SK-N-SH treated with all-trans-retinoic acid at 6 μM for 48 hours (cell line): Measurements from ENCODE around the gene PSD2.

Experiments used
- ARNTL ChIP-seq: fragments of 450-650 bp; formaldehyde crosslinking; IDR thresholded peaks from 2 replicates; pipeline ENCODE4 v1.5.0; 2020; ENCODE audit warnings: low read depth, mild to moderate bottlenecking, moderate library complexity, borderline replicate concordance
- CREB5 ChIP-seq: fragments of 250-450 bp; sonication (Bioruptor Pico); IDR thresholded peaks from 2 replicates; pipeline ENCODE4 v1.5.1; 2020; ENCODE audit warnings: low read depth, mild to moderate bottlenecking, moderate library complexity
- CSRNP3 ChIP-seq: fragments of 250-450 bp; sonication (Bioruptor Pico); IDR thresholded peaks from 2 replicates; pipeline ENCODE4 v1.5.1; 2021; ENCODE audit warnings: mild to moderate bottlenecking, moderate library complexity
- GLIS3 ChIP-seq: fragments of 250-450 bp; sonication (Bioruptor Pico); IDR thresholded peaks from 2 replicates; pipeline ENCODE4 v1.5.0; 2020; ENCODE audit warnings: mild to moderate bottlenecking, moderate library complexity
- OSR1 ChIP-seq: fragments of 250-450 bp; sonication (Bioruptor Pico); IDR thresholded peaks from 2 replicates; pipeline ENCODE4 v1.8.0; 2022; ENCODE audit warnings: moderate library complexity, mild to moderate bottlenecking, inconsistent platforms
- PATZ1 ChIP-seq: fragments of 250-450 bp; sonication (Bioruptor Pico); IDR thresholded peaks from 2 replicates; pipeline ENCODE4 v1.8.0; 2020; ENCODE audit warnings: mild to moderate bottlenecking, moderate library complexity, borderline replicate concordance
- TSHZ2 ChIP-seq: fragments of 250-450 bp; sonication (Bioruptor Pico); IDR thresholded peaks from 2 replicates; pipeline ENCODE4 v1.5.0; 2020; ENCODE audit warnings: mild to moderate bottlenecking, moderate library complexity
- ZFP30 ChIP-seq: fragments of 450-650 bp; formaldehyde crosslinking; IDR thresholded peaks from 2 replicates; pipeline ENCODE4 v1.5.0; 2022; ENCODE audit warnings: mild to moderate bottlenecking, moderate library complexity
- ZNF70 ChIP-seq: fragments of 450-650 bp; formaldehyde crosslinking; IDR thresholded peaks from 2 replicates; pipeline ENCODE4 v1.5.0; 2020; ENCODE audit warnings: mild to moderate bottlenecking, moderate library complexity

- TF ChIP-seq ZFP30 (CRISPR knock-in tag) = no peak
- TF ChIP-seq ARNTL (CRISPR knock-in tag) = no peak
- TF ChIP-seq CSRNP3 (CRISPR knock-in tag) = no peak
- no peak for TF ChIP-seq TSHZ2 (CRISPR knock-in tag)
- TF ChIP-seq CREB5 (CRISPR knock-in tag) = no peak
- no peak for TF ChIP-seq PATZ1
- TF ChIP-seq ZNF70 (CRISPR knock-in tag) = no peak
- no peak for TF ChIP-seq OSR1 (CRISPR knock-in tag)
- no peak for TF ChIP-seq GLIS3 (CRISPR knock-in tag)
Observed at GRCh38 chr5:139756971-139757370, 38.6 kb upstream of the PSD2 start.
